Left cardiac atrium (tissue), 4 donors: ENCODE results near the gene KRTAP5-11. TPM values are rescaled to one million over a fixed set of nuclear protein-coding genes. Genes with fewer than 3 reads are reported as not detected.
"Not testable (repeated sequence)": the region's sequence is repeated elsewhere in the genome, so short reads cannot be mapped to it uniquely, and the experiment has no call there.

Experiments
- ATAC-seq, 2 donors: fragments of 200-7000 bp; cut with Tn5 transposase; one replicate each; pipeline ENCODE4 v1.9.1; 2020; ENCODE audit warnings: mild to moderate bottlenecking in 2 of 2, moderate library complexity in 2 of 2
- DNase-seq: peaks from one replicate; pipeline ENCODE4 v3.0.0-alpha.2; 2020
- intact Hi-C, 2 donors: fragments of 100-400 bp; cut with DNase I; formaldehyde crosslinking; loops; one replicate each; pipeline versions ENCODE4 v1.14.1 to v1.15.1; 2022 to 2023
- long read RNA-seq: library from polyadenylated mRNA; unstranded; transcript quantifications from one replicate; pipeline ENCODE4 v2.0.0, GENCODE V29; 2021
- total RNA-seq, 2 donors: library from RNA; stranded (reverse); fragmentation: NEBNext Ultra II Directional; extraction: Animal tissue kit (Norgen Biotek cat#: 25700); gene quantifications; one replicate each; pipeline ENCODE4 v1.2.1, GENCODE V29; 2021
- donor health status: DM: no; HTN: yes; CAD: no.
- donor health status: DM: no; HTN: yes; CAD: no; lungs with severe emphysema.
- donor health status: DM: yes; HTN: yes; CAD: no.
- donor health status: Dilated cardiomyopathy.

The KRTAP5-11 gene
- total RNA-seq: not detected
- long read RNA-seq: 0 reads

GRCh38 chr11:71582309-71582895, at the start of gene KRTAP5-11:
TSS of gene KRTAP5-11 (minus strand) at chr11:71582875. CDS start at chr11:71582837, 38 bp downstream.
- ATAC-seq (no peak), DNase-seq (no peak)
- intact Hi-C loops: no loop called here

DNA sequence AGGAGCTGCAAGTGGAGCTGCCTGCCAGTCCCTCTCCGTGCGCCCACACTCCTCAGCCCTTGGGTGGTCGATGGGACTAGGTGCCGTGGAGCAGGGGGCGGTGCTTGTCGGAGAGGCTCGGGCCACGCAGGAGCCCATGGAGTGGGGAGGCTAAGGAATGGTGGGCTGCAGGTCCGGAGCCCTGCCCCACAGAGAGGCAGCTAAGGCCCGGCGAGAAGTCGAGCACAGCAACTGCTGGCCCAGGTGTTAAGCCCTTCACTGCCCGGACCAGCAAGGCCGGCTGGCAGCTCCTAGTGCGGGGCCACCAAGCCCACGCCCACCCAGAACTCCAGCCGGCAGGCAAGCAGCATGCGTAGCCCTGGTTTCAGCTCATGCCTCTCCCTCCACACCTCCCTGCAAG, 48.9 kb upstream of the KRTAP5-11 start:
- ATAC-seq, DNase-seq, intact Hi-C loops: not testable (repeated sequence)

GRCh38 chr11:71630071-71630470, 47.4 kb upstream of the KRTAP5-11 start:
- DNase-seq, ATAC-seq, intact Hi-C loops: not testable (repeated sequence)

DNA sequence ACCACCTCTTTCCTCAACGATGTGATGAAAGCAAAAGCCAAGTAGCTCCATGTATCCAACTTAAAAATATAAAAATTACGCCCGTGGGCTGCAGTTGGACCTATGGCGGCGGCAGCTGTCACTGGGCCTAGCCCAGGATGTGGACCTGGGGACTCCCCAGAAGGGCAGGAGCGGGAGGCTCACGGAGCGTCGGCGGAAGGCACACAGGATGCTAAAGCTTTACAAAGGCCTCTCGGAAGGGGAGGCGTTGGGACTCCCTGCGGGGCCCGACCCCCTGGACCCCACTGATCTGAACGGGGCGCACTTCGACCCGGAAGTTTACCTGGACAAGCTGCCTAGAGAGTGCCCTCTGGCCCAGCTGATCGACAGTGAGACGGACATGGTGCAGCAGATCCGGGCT, 46.3 kb upstream of the KRTAP5-11 start:
- intact Hi-C loops, DNase-seq, ATAC-seq: not testable (repeated sequence)

DNA sequence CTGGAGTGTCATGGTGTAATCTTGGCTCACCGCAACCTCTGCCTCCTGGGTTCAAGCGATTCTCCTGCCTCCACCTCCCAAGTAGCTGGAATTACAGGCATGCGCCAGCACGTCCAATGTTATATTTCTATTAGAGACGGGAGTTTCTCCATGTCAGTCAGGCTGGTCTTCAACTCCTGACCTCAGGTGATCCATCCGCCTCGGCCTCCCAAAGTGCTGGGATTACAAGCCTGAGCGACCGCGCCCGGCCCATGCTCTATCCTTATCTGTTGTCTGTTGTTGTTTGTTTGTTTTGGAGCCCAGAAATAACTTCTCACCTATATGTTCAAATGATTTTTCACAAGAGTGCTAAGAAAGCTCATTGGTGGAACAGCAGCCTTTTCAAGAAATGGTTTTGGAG, 40.6 kb upstream of the KRTAP5-11 start:
- DNase-seq, ATAC-seq, intact Hi-C loops: not testable (repeated sequence)

DNA sequence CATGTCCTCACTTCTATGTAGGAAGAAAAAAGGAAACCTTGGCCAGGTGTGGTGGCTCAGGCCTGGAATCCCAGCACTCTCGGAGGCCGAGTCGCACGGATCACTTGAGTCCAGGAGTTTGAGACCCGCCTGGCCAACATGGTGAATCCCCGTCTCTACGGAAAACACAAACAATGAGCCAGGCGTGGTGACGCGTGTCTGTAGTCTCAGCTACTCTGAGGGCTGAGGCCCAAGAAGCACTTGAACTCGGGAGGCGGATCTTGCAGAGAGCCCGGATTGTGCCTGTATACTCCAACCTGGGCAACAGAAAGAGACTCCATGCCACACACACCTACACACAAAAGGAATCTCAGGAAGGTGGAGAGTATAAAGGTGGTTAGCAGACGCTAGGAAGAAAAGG, 39.9 kb upstream of the KRTAP5-11 start:
- intact Hi-C loops, ATAC-seq, DNase-seq: not testable (repeated sequence)

GRCh38 chr11:71615003-71615402, 32.3 kb upstream of the KRTAP5-11 start:
- intact Hi-C loops, DNase-seq, ATAC-seq: not testable (repeated sequence)

DNA sequence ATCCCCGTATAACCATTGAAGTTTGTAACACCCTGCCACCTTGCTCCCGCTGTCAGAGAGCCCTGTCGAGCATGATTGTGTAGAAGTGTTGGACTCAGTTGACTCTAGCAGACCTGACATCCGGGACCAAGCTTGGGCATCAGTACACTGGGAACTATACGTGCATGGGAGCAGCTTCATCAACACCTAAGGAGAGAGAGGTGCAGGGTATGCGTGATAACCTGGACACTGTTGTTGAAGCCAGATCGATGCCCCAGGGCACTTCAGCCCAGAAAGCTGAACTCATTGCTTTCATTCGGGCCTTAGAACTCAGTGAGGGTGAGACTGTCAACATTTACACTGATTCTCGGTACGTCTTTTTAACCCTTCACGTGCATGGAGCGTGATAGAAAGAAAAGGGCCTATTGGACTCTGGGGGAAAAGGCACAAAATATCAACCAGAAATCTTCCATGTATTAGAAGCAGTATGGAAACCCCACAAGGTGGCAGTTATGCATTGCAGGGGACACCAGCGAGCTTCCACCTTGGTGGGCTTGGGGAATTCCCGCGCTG, 31.8 kb upstream of the KRTAP5-11 start:
- ATAC-seq, intact Hi-C loops: not testable (repeated sequence)

DNA sequence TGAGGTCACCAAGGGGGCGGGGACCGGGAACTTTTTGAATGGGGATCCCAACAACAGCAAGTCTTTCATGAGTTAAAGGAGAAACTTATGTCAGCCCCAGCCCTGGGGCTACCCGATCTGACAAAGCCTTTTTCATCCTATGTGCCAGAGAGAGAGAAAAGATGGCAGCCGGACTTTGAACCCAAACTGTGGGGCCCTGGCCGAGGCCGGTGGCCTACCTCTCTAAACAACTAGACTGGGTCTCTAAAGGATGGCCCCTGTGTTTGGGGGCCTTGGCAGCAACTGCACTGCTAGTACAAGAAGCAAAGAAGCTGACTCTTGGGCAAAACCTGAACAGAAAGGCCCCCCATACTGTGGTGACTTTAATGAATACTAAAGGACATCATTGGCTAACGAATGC, 31.3 kb upstream of the KRTAP5-11 start:
- intact Hi-C loops, ATAC-seq, DNase-seq: not testable (repeated sequence)

More for the DNA sequence above, 31.8 kb upstream of the KRTAP5-11 start:
- not testable (repeated sequence) for DNase-seq

GRCh38 chr11:71611218-71611910, 28.7 kb upstream of the KRTAP5-11 start:
- ATAC-seq, DNase-seq, intact Hi-C loops: not testable (repeated sequence)

DNA sequence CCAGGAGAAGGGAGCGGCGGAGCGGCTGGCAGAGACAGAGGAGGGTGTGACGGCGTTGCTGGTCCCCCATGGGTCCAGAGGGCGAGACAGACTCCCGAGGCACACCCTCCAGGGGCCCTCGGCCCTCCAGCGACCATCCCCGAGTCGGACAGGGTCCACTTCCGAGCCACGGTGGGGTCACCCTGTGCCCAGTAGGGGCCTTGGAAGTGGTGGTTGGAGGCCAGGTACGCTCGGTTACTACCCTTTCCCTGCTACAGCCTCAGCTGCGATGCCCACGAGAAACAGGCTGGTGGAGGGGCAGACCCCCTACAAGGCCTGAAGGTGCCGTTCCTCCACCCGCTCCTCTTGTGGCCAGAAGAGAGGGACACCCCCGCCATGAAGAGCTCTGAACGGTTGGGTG, 25.6 kb upstream of the KRTAP5-11 start:
- DNase-seq, intact Hi-C loops, ATAC-seq: not testable (repeated sequence)

DNA sequence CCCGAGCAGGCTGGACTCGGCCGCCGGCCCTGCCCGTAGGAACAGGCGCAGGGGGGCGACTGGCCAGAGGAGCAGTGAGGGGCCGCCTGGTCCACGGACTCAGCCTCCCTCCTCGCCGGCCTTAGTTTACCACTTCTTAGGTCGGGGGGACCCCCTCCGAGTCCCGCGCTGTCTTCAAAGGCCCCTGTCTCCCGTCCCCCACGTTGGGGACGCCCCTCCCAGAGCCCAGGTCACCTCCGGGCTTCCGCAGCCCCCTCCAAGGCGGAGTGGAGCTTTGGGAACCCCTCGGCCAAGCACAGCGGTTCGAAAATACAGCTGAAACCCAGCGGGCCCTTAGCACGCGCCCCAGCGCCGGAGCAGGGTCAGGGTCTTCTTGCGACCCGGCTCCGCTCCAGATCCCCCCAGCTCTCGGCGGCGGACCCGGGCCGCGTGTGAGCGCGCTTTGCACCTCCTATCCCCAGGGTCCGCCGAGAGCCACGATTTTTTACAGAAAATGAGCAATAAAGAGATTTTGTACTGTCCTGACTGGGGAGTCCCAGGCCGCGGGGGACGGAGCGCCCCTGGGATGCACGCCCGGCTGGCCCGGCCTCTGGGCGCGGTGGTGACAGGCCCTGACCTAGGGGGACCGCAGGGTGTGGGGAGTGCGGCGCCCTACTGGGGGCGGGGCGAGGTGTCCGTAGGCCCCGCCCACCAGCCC, 25.0 kb upstream of the KRTAP5-11 start:
- intact Hi-C loops, DNase-seq, ATAC-seq: not testable (repeated sequence)

GRCh38 chr11:71606853-71607519, 24.3 kb upstream of the KRTAP5-11 start:
- DNase-seq, ATAC-seq, intact Hi-C loops: not testable (repeated sequence)

DNA sequence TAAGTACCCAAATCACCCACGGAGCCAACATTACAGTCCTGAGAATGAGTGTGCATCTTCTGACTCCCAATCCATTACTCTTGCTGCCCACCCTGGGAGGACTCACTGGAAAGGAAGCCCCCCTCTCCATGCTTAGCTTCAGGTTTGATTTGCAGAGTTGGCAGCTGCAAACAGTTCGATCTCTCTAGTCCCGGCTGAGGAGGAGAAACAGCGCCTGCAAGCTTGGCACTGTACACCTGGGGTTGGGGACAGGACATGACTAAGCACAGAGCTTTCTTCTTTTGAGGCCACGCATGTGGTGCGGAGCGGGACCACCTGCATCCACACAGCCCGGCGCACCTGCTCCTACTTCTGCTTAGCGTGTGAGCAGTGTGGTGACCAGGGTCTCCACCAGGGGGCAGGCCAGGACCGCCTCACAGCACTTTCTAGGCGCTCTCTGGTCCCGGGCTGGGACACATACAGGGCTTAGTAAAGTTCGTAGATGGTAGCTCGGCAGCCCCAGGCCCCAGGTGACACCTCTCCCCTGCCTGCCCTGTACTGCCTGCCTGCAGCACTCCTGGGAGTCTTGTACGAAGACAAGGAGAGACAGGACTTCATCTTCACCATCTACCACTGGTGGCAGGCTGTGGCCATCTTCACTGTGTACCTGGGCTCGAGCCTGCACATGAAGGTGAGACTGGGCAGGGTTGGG, 22.3 kb upstream of the KRTAP5-11 start:
- DNase-seq, ATAC-seq, intact Hi-C loops: not testable (repeated sequence)

GRCh38 chr11:71603221-71603620, 20.5 kb upstream of the KRTAP5-11 start:
- ATAC-seq, intact Hi-C loops, DNase-seq: not testable (repeated sequence)

DNA sequence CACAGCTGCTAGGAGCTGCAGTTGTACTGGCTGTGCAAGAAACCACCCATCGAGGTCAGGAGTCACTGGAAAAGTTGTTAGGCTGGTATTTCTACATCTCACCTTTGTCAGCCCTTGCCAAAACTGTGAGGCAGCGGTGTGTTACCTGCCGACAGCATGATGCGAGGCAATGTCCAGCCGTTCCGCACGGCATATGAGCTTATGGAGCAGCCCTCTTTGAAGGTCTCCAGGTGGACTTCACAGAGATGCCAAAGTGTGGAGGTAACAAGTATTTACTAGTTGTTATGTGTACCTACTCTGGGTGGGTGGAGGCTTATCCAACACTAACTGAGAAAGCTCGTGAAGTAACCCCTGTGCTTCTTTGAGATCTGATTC, 6.9 kb upstream of the KRTAP5-11 start:
- DNase-seq, intact Hi-C loops, ATAC-seq: not testable (repeated sequence)

- ATAC-seq, intact Hi-C loops, DNase-seq: not testable (repeated sequence)
Observed at GRCh38 chr11:71588822-71589545, 6.3 kb upstream of the KRTAP5-11 start.

DNA sequence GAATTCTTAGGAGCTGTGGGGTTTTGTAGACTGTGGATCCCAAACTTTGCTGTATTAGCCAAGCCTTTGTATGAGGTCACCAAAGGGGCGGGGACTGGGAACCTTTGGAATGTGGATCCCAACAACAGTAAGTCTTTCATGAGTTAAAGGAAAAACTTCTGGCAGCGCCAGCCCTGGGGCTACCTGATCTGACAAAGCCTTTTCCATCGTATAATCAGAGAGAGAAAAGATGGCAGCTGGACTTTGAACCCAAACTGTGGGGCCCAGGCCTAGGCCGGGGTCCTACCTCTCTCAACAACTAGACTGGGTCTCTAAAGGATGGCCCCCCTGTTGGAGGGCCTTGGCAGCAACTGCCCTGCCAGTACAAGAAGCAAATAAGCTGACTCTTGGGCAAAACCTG, 5.6 kb upstream of the KRTAP5-11 start:
- DNase-seq: not testable (repeated sequence)

More for the DNA sequence above, 5.6 kb upstream of the KRTAP5-11 start:
- ATAC-seq, intact Hi-C loops: not testable (repeated sequence)
